IPS DF 6.9 (cell line): ENCODE results near the gene OSBPL9.

Experiments used
- DNase-seq: peaks from one replicate; pipeline ENCODE4 v3.0.0-alpha.2; 2013; ENCODE audit warnings: low read depth, low spot score
- H3K27ac ChIP-seq: one replicate; pipeline ENCODE4 v1.5.1; 2013; ENCODE audit warnings: low read length, control low read depth
- H3K27me3 ChIP-seq: 2 replicates; pipeline ENCODE4 v1.6.1; 2013; ENCODE audit warnings: mild to moderate bottlenecking, low read length; ENCODE audit not compliant: control insufficient read depth, insufficient read depth
- H3K36me3 ChIP-seq: 2 replicates; pipeline ENCODE4 v1.6.1; 2013; ENCODE audit warnings: low read length; ENCODE audit not compliant: control insufficient read depth, insufficient read depth
- H3K4me1 ChIP-seq: 2 replicates; pipeline ENCODE4 v1.6.1; 2013; ENCODE audit warnings: low read length; ENCODE audit not compliant: control insufficient read depth, insufficient read depth
- H3K4me3 ChIP-seq: 2 replicates; pipeline ENCODE4 v1.5.1; 2013; ENCODE audit warnings: mild to moderate bottlenecking, low read length
- H3K9me3 ChIP-seq: 2 replicates; pipeline ENCODE4 v1.6.1; 2013; ENCODE audit warnings: low read length, inconsistent platforms; ENCODE audit not compliant: control insufficient read depth, insufficient read depth
- WGBS: extraction: QIAGEN DNeasy Blood & Tissue Kit; methylation state at CpG from one replicate; pipeline ENCODE4 v1.1.7; 2013; ENCODE audit warnings: mixed read lengths, missing lambda C conversion rate; ENCODE audit not compliant: insufficient read length, insufficient coverage; 5-methylcytosine and 5-hydroxymethylcytosine counted together

Gene OSBPL9

DNA sequence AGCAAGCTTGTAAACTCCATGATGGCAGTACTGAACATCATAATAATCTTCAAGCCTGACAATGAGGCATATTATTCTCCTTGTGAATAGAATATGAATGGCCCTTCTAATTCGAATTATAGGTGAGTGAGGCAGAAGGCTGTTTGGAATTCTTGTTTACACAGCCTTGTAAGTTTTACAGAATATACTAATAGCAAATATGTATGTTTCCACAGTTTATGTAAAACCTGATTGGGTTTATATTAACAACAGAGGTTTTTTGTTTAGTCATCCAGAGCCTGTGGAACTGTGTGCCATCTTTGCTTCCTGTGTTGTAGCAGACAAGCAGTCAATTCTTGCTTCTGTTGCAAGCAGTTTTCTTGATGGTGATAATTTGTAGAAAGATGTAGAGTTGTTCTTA is 8.0 kb downstream of the OSBPL9 start:
- H3K4me1 ChIP-seq = no peaks in the 10 kb centered on the region
- no peaks in the 10 kb centered on the region for H3K27me3 ChIP-seq
- H3K36me3 ChIP-seq = no peaks in the 10 kb centered on the region
- no peaks in the 10 kb centered on the region for H3K9me3 ChIP-seq
- no peak overlapping the region for H3K27ac ChIP-seq
- no peak overlapping the region for H3K4me3 ChIP-seq
- no CpG with 5 or more reads among the region's 1 CpG for WGBS
- no peak for DNase-seq

DNA sequence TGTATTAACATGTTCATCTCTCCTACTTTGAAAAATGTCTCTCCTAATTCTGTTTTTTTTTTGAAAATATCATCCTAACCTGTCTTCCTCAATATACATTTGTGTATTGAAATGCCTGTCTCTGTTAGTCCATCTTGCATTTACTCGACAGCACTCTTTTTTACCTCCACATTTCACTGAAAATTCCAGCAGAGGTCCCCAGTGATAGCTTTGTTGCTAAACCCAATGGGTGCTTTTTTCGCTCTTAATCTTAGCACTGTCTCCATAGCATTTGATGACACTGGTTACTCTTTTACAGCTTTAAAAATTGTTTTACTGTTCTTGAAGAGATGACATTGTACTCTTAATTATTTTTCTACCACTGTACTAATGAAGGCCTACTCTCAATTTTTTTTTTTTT is 10.8 kb downstream of the OSBPL9 start:
- Histone ChIP-seq H3K4me1 (no peaks in the 10 kb centered on the region), H3K36me3 (no peaks in the 10 kb centered on the region), H3K27me3 (no peaks in the 10 kb centered on the region), H3K4me3 (no peak overlapping the region), H3K9me3 (no peaks in the 10 kb centered on the region), H3K27ac (no peak overlapping the region)
- DNase-seq = no peak
- WGBS = no CpG with 5 or more reads among the region's 2 CpGs

DNA sequence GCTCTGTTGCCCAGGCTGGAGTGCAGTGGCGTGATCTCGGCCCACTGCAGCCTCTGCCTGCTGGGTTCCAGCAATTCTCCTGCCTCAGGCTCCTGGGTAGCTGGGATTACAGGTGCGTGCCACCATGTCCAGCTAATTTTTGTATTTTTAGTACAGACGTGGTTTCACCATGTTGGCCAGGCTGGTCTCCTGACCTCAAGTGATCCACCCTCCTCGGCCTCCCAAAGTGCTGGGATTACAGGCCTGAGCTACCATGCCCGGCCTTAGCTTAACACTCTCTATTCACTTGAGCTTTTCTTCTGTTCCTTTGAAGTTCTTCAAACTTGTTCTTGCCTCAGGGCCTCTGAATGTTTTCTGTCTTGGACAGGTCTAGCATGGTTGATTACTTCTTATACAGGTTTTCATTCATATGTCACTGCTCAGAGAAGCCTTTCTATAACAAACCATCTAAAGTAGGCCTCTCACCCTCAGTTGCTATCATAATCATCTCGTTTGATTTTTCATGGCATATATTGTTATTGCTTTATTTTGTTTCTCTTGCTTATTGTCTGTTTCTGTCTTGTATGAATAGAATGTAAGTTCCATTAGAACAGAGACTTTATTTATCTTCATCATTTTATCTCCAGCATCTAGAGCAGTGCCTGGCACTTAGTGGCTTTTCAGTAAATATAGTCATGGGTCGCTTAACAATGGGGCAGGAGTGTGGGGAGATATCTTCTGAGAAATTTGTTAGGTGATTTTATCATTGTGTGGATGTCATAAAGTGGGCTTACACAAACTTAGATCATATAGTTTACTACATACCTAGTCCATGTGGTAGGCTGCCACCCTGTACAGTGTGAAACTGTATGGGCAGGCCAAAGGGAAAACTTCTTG is 12.1 kb downstream of the OSBPL9 start:
- Histone ChIP-seq H3K27me3 (no peaks in the 10 kb centered on the region), H3K9me3 (no peaks in the 10 kb centered on the region), H3K27ac (no peak overlapping the region), H3K4me1 (no peaks in the 10 kb centered on the region), H3K4me3 (no peak overlapping the region), H3K36me3 (no peaks in the 10 kb centered on the region)
- WGBS = no CpG with 5 or more reads among the region's 8 CpGs
- no peak for DNase-seq

DNA sequence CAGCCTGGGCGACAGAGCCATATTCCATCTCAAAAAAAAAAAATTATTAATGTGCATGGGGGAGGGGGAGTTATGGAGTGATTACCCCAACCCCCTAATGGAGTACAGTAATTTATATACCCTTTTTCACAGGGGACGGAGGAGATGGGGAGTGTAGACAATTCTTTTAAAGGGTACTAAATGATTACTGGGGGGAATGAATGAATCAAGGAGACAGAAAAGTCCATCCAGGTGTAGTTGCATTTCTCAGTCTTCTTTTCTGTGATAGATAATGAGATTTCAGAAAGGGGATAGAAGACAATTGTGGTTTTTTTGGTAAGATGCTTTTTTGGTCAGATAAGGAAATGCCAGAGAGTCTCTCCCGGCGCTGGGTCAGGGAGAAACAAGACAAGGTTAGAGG is 13.0 kb downstream of the OSBPL9 start:
- Histone ChIP-seq H3K4me3 (no peak overlapping the region), H3K4me1 (no peaks in the 10 kb centered on the region), H3K27me3 (no peaks in the 10 kb centered on the region), H3K9me3 (no peaks in the 10 kb centered on the region), H3K36me3 (no peaks in the 10 kb centered on the region), H3K27ac (no peak overlapping the region)
- no peak for DNase-seq
- WGBS = no CpG with 5 or more reads among the region's 4 CpGs

DNA sequence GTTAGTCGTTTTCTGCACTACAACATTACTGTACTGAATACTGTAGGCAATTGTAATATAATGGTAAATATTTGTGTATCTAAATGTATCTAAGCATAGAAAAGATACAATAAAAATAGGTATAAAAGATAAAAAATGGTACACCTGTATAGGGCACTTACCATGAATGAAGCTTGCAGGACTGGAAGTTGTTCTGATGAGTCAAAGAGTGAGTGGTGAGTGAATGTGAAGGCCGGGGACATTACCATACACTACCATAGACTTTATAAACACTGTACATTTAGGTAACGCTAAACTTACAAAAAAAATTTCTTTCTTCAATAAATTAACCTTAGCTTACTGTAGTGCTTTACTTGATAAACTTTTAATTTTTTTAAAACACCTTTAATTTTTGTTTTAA is 13.5 kb downstream of the OSBPL9 start:
- no peaks in the 10 kb centered on the region for H3K27me3 ChIP-seq
- H3K27ac ChIP-seq = no peak overlapping the region
- H3K9me3 ChIP-seq = no peaks in the 10 kb centered on the region
- 100% methylated on average over 1 of the region's 3 CpGs for WGBS
- no peak overlapping the region for H3K4me3 ChIP-seq
- H3K36me3 ChIP-seq = no peaks in the 10 kb centered on the region
- no peaks in the 10 kb centered on the region for H3K4me1 ChIP-seq
- DNase-seq = no peak

DNA sequence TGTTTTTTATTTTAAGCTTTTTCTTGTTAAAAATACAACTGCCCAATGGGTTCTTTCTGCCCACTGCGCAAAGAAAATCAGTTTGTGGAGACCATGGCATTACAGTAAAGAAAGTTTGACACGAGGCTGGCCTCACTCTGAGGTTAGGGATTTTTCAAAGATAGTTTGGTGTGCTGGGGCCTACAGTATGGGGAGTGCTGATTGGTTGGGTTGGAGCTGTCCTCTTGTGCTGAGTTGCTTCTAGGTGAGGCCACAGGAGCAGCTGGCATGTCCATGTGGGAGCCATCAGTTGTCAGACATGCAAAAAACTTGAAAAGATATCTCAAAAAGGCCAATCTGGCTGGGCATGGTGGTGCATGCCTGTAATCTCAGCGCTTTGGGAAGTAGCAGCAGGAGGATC is 14.0 kb downstream of the OSBPL9 start:
- DNase-seq = no peak
- Histone ChIP-seq H3K27me3 (no peaks in the 10 kb centered on the region), H3K4me1 (no peaks in the 10 kb centered on the region), H3K4me3 (no peak overlapping the region), H3K27ac (no peak overlapping the region), H3K36me3 (no peaks in the 10 kb centered on the region), H3K9me3 (no peaks in the 10 kb centered on the region)
- no CpG with 5 or more reads among the region's 3 CpGs for WGBS

DNA sequence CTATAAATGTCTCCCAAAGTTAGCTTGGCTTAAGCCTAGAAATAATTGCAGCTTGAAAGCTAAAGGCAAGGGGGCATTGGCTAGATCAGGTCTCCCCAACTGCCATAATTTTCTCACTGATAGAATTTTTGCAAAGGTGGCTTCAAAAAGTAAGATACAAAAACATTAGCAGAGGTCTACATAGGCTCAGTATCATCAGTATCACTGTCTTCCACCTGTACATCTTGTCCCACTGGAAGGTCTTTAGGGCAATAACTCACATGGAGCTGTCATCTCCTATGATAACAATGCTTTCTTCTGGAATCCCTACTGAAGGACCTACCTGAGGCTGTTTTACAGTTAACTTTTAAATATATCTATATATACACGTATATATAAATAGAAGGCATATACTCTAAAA is 14.9 kb downstream of the OSBPL9 start:
- WGBS = no CpG with 5 or more reads among the region's 1 CpG
- no peaks in the 10 kb centered on the region for H3K4me1 ChIP-seq
- no peak overlapping the region for H3K27ac ChIP-seq
- H3K9me3 ChIP-seq = no peaks in the 10 kb centered on the region
- DNase-seq = no peak
- H3K36me3 ChIP-seq = no peaks in the 10 kb centered on the region
- no peak overlapping the region for H3K4me3 ChIP-seq
- H3K27me3 ChIP-seq = no peaks in the 10 kb centered on the region

DNA sequence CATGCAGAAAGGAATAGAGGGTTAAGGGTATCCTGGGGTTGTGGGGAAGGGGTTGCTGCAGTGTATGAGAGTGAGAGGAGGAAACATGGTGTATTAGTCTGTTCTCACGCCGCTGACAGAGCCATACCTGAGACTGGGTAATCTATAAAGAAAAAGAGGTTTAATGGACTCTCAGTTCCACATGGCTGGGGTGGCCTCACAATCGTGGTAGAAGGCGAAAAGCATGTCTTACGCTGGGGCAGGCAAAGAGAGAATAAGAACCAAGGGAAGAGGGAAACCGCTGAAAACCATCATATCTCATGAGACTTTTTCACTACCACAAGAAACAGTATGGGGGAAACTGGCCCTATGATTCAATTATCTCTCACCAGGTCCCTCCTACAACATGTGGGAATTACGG is 17.7 kb downstream of the OSBPL9 start:
- H3K4me3 ChIP-seq = no peak overlapping the region
- no peaks in the 10 kb centered on the region for H3K36me3 ChIP-seq
- H3K27me3 ChIP-seq = no peaks in the 10 kb centered on the region
- H3K4me1 ChIP-seq = no peaks in the 10 kb centered on the region
- H3K9me3 ChIP-seq = no peaks in the 10 kb centered on the region
- no CpG with 5 or more reads among the region's 7 CpGs for WGBS
- no peak overlapping the region for H3K27ac ChIP-seq
- no peak for DNase-seq

DNA sequence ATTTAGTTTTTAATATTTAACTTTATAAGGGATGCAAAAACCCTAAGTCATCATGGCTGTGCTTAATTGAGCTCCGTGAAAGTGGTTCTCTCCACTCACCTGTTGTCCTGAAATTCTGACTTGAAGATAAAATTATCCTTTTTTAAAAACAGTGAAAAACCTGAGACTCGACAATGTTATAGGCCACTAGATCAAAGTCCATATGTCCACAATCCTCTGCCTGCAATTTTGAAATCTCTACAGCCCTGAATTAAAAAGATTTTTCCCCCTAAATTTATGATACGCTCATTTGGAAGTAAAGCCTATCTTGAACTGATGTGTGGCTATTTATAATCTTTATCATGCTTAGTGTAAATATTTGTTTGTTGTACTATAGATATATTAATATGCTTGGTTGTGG is 18.7 kb downstream of the OSBPL9 start:
- WGBS = no CpG with 5 or more reads among the region's 3 CpGs
- no peaks in the 10 kb centered on the region for H3K27me3 ChIP-seq
- no peaks in the 10 kb centered on the region for H3K4me1 ChIP-seq
- no peaks in the 10 kb centered on the region for H3K36me3 ChIP-seq
- H3K9me3 ChIP-seq = no peaks in the 10 kb centered on the region
- H3K4me3 ChIP-seq = no peak overlapping the region
- H3K27ac ChIP-seq = no peak overlapping the region
- DNase-seq = no peak

DNA sequence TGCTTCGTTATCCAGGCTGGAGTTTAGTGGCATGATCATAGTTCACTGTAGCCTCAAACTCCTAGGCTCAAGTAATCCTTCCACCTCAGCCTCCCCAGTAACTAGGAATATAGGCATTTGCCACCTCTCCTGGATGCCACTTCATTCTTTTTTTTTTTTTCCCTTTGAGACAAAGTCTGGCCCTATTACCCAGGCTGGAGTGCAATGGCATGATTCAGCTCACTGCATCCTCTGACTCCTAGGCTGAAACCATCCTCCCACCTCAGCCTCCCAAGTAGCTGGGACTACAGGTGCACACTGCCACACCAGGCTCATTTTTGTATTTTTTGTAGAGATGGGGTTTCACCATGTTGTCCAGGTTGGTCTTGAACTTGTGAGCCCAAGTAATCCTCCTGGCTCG is 19.3 kb downstream of the OSBPL9 start:
- no peak overlapping the region for H3K27ac ChIP-seq
- DNase-seq = no peak
- no CpG with 5 or more reads among the region's 2 CpGs for WGBS
- no peaks in the 10 kb centered on the region for H3K4me1 ChIP-seq
- H3K9me3 ChIP-seq = no peaks in the 10 kb centered on the region
- H3K4me3 ChIP-seq = no peak overlapping the region
- H3K36me3 ChIP-seq = no peaks in the 10 kb centered on the region
- no peaks in the 10 kb centered on the region for H3K27me3 ChIP-seq
